GM18502 (cell line): ENCODE measurements around the gene RAB35.

ENCODE experiments used
- ATAC-seq: cut with Tn5 transposase; IDR thresholded peaks from one replicate; pipeline ENCODE4 v1.9.1; 2021; ENCODE audit warnings: mild to moderate bottlenecking; ENCODE audit not compliant: unreplicated experiment, poor library complexity

The RAB35 gene

DNA sequence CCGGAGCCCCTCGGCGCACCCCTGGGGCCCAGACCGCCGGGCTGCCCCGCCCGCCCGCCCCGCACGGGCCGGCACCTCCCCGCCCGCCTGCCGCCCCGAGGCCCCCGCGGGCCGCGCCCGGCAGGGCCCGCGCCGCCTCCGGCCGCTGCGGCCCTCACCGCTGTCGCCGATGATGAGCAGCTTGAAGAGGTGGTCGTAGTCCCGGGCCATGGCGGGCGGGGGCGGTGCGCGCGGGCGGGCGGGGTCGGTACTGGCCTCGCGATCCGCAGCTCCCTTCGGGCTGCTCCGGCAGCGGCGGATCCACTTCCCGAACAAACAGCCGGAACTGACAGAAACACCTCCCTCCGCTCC is at the start of gene RAB35:
RAB35 (minus strand) TSS at position 313 of the 351 bp plus-strand sequence; CDS start at position 210, 103 bp downstream.
- ATAC-seq, result peak; percentile 9

DNA sequence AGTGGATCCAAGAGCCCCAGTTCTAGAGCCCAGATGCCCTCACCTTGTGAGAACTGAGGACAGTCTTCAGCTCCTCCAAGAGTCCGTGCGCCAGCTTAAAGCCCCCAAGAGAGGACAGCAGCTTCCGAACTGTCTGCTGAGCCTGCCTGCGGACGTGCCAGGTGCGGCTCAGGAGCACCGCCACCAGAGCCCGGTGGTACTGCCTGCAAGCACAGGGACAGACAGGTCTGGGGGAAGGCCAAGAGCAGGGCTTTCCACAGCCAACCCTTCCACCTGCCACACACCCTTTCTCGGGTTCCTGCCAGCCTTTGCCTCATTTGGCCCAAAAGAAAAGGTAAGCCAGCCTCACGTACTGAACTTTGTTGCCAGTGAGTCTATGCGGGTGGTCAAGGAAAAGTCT is 47.7 kb upstream of the RAB35 start:
- ATAC-seq, result no peak

DNA sequence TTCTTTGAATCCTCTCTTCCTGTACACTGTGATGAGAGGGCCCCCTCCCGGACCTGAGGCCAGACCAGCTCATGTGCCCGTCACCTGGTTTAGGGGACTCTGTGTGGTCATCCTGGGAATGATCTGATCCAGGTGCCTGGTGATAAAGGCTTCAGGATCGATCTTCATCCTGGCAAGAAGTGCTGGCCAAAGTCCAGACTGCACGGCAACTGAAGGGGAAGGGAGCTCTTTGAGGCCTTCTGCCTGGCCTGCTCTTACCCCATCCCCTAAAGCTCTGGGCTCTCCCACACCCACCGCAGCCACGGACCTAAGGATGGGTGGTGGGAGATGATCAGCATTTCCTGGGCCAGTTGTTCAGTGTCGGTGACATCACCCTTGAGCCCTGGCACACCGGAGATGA is 46.2 kb upstream of the RAB35 start:
- ATAC-seq, result no peak

DNA sequence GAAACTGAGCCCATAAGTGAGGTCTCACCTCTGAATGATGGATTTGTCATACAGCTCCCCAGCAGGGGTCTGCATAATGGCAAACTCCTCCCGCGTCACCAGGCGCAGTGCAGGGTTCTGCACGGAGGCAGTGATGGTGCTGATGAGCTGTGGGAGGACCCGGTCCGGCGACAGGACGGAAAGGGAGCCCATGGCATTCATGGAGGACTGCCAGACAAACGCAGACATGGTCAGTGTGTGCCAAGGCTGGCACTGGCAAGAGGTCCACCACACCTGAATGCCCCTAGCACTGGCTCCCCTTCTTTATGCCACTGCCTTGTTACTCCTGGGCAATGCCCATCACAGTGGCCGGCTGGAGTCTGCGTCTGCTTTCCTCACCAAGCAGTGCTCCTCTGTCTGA is 45.3 kb upstream of the RAB35 start:
- ATAC-seq, result no peak

DNA sequence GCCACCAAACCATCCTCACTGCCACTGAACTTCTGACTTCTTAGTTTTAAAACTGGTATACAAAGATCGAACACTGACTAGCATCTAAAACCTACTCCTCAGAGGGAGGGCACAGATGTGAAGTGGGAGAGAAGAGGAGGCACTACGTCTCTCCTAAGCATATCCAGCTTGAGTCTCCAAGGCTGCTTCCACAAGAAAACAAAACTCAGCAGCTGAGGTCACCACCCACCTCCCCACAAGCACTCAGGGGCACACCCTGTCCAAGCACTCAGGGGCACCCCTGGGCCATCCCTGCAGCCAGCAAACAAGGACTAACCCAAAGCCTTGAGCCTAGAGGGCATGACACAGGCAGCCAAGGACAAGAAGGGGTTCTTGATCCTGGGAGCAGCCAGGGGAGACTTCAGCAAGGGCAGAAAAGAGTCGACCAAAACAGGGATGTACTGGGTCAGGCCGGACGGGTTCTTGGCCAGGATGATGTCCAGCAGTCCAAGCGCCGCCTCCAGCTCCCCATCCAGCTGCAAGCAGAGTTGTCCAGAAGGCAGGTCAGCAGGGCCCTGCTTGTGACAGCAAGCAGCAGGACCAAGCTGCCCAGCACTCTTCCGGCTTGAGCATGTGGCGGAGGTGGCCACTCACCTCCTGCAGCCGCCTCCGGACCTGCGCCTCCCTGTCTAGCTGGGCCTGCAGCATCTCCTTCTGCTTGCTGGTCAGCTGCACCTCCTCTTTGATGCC is 43.1 kb upstream of the RAB35 start:
- ATAC-seq, result no peak

DNA sequence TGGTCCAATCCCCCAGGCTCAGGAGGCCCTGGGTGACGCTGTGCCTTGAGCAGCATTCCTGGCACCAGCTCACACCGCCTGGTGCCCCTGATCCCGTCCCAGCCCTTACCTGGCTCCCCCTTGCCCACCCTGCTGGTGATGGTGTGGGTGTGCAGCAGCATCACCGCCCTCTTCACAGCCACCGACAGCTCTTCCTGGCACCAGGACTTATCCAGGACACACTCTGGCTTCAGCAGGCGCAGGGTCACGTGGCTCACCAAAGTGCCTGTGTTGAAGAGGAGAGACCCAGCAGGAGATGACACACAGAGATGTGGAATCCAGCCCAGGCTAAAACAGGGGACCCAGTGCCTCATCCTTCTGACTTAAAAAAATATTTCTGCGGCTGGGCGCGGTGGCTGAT is 41.8 kb upstream of the RAB35 start:
- ATAC-seq, result no peak

GRCh38 chr12:120157678-120158077 is 41.1 kb upstream of the RAB35 start:
- ATAC-seq, result no peak

DNA sequence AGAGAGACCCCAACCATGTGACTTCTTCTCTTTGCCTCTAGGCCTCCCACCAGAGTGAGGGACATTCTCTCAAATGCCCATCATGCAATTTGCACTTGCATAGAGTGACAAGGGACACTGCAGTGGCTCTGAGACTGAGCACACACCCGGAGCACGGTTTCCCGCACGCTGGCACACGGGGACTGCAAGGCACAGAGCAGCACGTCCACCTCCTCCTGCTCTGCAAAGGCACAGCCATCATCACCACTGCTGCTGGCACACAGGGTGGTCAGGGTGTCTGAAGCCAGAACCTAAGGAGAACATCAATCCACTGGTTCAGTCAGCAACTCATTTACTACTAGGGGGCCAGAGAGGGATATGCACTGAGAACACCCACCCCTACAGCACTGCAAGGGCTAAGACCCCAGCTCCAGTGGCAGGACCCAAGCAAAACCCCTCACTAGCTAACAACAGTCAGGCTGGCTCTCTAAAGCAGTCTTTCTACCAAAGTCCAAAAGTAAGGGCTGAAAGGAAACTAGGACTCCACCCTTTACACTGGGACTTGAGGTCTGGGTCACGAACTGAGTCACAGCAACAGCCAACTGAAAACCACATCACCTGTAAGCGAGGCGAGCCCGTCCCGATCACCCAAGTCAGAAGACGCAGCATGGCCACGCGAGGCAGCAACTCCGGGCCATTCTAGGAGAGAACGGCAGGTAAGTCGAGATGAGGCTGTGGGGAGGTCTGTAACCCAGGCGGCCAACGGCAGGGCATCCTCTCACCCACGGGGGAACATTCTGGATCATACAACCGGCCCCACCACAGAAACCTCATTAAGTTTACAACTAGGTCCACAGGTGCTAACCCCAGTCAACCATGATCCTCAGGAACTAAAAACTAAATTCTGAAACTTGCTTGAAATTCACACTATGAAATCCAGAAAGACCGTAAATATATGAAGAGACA is 40.0 kb upstream of the RAB35 start:
- ATAC-seq, result no peak

DNA sequence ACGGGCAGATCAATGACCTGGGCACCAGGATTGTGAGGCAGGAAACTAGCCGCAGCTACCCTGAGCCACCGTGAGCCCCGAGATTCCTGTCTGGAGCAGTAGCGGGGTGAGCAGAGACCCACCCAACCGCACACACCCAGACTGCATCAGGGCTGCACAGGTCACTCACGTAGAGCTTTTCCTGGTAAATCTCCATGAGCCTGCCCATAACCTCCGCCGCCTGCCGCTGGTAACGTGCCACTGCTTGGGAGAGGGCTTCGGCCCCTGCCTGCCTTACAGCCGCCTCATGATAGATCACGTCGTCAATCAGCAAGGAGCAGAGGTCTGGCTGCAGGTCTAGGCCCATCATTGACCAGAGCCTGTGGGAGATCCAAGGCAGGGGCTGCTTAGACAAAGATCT is 38.5 kb upstream of the RAB35 start:
- no peak for ATAC-seq

DNA sequence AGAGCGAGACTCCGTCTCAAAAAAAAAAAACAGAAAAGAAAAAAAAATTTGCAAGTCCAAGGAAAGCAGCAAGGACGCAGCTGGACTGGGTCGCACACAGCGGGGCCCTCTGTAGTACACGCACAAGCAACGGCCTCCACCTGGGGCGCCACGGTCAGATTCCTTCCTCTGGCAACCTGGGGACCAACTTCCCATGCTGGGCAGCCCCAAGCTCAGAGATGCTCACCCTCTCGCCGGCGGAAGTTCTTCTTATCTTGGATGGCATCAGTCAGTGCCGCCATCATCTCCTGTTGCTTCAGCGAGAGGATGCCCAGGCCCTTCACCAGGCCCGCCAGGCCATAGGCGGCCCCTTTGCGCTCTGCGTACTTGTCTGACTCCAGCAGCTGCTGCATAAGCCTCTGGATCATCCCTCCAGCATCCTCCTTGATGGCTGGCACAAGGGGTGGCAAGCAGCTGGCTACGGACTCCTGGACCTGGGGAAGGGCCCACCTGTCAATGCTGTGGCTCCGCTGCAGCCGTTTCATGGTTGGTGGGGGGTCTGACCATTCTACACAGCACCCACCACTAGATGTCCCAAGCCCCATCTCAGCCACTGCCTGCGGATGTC is 34.5 kb upstream of the RAB35 start:
- ATAC-seq, result no peak

GRCh38 chr12:120148011-120148410 is 31.5 kb upstream of the RAB35 start:
- no peak for ATAC-seq

- no peak for ATAC-seq
Observed at GRCh38 chr12:120145164-120145563, 28.6 kb upstream of the RAB35 start.

DNA sequence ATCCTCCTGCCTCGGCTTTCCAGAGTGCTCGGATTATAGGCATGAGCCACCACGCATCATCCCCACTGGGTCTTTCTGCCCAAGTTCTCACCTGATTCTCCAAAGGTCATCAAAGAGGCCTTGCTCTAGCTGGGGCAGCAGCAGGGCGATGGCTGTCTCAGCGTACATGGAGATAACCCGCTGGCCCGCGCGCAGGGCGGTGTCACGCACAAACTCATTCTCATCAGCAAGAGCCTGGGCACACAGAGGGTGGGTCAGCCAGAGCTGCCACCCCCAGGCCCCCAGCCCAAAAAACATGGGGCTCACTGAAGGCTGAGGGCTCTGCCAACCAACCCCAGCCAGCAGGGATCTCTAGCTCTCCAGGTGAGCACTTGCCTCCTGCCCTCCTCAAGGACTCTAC is 27.7 kb upstream of the RAB35 start:
- no peak for ATAC-seq

DNA sequence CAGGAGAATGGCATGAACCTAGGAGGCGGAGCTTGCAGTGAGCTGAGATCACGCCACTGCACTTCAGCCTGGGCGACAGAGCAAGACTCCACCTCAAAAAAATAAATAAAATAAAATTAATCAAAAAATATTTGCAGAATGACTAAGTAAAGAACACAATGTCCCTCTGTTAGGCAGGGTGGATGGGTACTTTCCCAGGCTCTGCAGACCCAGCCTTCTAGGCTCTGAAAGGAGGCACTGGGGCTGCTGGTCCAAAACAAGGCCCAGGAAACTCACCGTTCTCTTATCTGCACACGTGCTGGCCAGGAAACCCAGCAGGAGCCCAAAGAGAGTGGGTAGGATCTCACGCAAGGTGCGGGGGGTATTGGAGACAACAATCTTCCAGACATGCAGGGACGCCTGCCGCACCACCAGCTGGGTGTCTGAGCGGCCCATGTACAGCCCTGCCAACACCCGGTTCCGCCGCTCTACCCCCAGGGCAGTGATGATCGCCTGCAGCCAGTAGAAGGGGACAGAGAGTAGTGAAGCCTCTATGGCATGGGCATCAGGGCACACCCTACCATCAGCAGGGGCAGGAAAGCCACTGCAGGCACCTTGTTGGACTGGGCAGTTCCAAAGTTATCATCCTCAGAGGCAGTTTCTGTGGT is 25.8 kb upstream of the RAB35 start:
- ATAC-seq, result no peak

DNA sequence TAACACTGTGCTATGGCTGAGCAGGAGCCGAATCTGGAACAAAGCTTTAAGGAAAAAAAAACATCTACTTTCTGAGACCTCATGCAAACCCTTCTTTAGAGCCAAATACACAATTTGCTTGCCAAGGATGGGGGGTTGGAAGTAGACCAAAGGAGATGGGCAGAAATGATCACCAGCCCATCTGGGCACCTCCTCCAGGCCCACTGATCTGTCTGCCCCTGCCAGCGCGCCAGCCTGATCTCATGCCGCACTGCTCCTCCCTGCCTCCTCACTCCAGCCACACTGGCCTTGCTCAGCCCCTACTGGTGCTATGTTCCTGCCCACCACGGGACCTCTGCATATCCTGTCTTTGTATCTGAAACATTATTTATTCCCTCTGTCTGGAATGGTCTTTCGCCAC is 24.8 kb upstream of the RAB35 start:
- no peak for ATAC-seq

DNA sequence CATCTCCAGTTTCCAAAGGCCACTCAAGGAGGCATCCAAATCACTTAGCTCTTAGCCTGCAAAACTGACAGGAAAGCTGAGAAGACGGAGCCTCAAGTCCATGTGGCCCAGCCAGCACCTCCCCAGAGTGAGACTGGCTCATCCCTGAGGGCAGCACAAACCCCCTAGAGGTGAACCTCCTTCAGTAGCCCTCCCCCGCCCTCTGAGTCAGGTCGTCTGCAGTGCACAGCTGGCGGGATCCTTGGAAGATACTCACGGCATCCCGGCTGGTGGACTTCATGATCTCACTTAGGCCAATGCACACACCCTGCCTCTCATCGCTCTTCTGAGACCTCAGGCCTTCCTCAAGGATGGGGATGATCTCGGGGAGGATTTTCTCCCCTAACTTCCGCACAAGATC is 24.1 kb upstream of the RAB35 start:
- ATAC-seq, result no peak

GRCh38 chr12:120139958-120140357 is 23.4 kb upstream of the RAB35 start:
- no peak for ATAC-seq

DNA sequence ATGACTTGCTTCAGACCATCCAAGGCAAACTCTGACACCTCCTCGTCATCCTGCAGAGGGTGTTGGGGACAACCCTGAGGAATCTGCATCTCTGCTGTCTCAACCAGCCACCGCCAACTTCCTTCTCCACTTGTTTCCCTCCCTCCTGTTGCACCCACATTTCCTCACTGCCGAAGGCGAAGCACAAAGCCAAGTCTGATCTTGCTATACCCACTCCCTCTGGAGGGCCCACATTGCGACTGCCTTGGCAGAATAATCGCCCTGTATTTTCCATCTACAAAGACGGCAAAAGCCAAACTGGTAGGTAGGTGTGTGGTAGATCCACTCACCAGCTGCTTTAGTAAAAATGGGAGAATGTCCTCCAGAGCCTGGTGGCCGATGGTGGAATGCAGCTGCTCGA is 21.8 kb upstream of the RAB35 start:
- no peak for ATAC-seq

DNA sequence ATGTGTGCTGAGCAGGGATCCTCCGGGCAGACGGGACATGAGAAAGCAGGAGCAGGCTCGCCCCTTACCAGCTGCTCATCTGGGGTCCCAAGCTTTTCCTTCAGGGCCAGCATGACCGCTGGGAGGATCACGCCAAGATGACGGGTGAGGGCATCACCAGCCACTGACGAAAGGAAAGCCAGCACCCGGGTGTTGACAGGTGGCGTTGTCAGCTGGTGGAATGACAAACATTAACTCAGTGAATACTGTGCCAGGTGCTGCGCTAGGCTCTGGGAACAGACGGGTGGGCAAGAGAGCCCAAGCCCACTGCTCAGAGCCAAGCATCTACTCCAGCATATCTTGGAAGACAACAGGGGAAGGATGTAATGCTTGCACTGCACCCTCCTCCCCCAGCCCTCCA is 21.3 kb upstream of the RAB35 start:
- no peak for ATAC-seq

- no peak for ATAC-seq
Observed at GRCh38 chr12:120136093-120136770, 19.7 kb upstream of the RAB35 start.
